ENCODE measurements around the gene CALHM3.

CALHM3 gene

GRCh38 chr10:103475437-103475836 lies 3.6 kb downstream of the CALHM3 start:
- no peak for DNase-seq (ENCODE audit: low read depth, low spot score)

- DNase-seq (ENCODE audit: low read depth, low spot score), result no peak
Measured at GRCh38 chr10:103474077-103474476, 5.0 kb downstream of the CALHM3 start.

- DNase-seq (ENCODE audit: low read depth, low spot score), result no peak
Measured at GRCh38 chr10:103473261-103473671, 5.8 kb downstream of the CALHM3 start.

- DNase-seq (ENCODE audit: low read depth, low spot score), result no peak
Measured at GRCh38 chr10:103472005-103472404, 7.0 kb downstream of the CALHM3 start.

- no peak for DNase-seq (ENCODE audit: low read depth, low spot score)
Measured at GRCh38 chr10:103470761-103471653, 8.0 kb downstream of the CALHM3 start.

GRCh38 chr10:103469201-103469600 lies 9.8 kb downstream of the CALHM3 start:
- DNase-seq (ENCODE audit: low read depth, low spot score), result no peak

GRCh38 chr10:103467406-103467805 lies 11.6 kb downstream of the CALHM3 start:
- no peak for DNase-seq (ENCODE audit: low read depth, low spot score)

- DNase-seq (ENCODE audit: low read depth, low spot score), result no peak
Measured at GRCh38 chr10:103466734-103467133, 12.3 kb downstream of the CALHM3 start.

- no peak for DNase-seq (ENCODE audit: low read depth, low spot score)
Measured at GRCh38 chr10:103465411-103466179, 13.4 kb downstream of the CALHM3 start.

GRCh38 chr10:103463499-103463898 lies 15.5 kb downstream of the CALHM3 start:
- DNase-seq (ENCODE audit: low read depth, low spot score), result no peak

GRCh38 chr10:103459615-103460014 lies 19.4 kb downstream of the CALHM3 start:
- DNase-seq (ENCODE audit: low read depth, low spot score), result no peak

- DNase-seq (ENCODE audit: low read depth, low spot score), result no peak
Measured at GRCh38 chr10:103458720-103459119, 20.3 kb downstream of the CALHM3 start, which contains the start of gene CALHM1. Gene CALHM1, minus strand, starts transcription at chr10:103458900. Its CDS starts 149 bp downstream, at chr10:103458751.

- no peak for DNase-seq (ENCODE audit: low read depth, low spot score)
Measured at GRCh38 chr10:103457896-103458583, 21.0 kb downstream of the CALHM3 start.

- no peak for DNase-seq (ENCODE audit: low read depth, low spot score)
Measured at GRCh38 chr10:103457176-103457712, 21.8 kb downstream of the CALHM3 start.

GRCh38 chr10:103456074-103456660 lies 22.9 kb downstream of the CALHM3 start:
- no peak for DNase-seq (ENCODE audit: low read depth, low spot score)

- DNase-seq (ENCODE audit: low read depth, low spot score), result no peak
Measured at GRCh38 chr10:103455235-103455634, 23.8 kb downstream of the CALHM3 start.

- no peak for DNase-seq (ENCODE audit: low read depth, low spot score)
Measured at GRCh38 chr10:103454026-103454425, 25.0 kb downstream of the CALHM3 start.

GRCh38 chr10:103452506-103453230 lies 26.4 kb downstream of the CALHM3 start:
- DNase-seq (ENCODE audit: low read depth, low spot score), result no peak

GRCh38 chr10:103451831-103452505 lies 27.1 kb downstream of the CALHM3 start, which contains the start of gene CALHM2:
Gene CALHM2, minus strand, starts transcription at chr10:103452370. Its CDS starts 2,429 bp downstream, at chr10:103449941.
- DNase-seq (ENCODE audit: low read depth, low spot score), result no peak
